Glomerular endothelial cell (primary cell): ENCODE data around the gene OR2A25. TPM values are rescaled to one million over a fixed set of nuclear protein-coding genes. Genes with fewer than 3 reads are reported as not detected.
"Not testable (repeated sequence)": the region's sequence is repeated elsewhere in the genome, so short reads cannot be mapped to it uniquely, and the experiment has no call there.

ENCODE experiments used
- DNase-seq: peaks from one replicate; pipeline ENCODE4 v3.0.0-alpha.2; 2011; ENCODE audit warnings: low read depth, low spot score; ENCODE audit errors: extremely low read depth
- total RNA-seq: library from RNA; depleted of rRNA; stranded (reverse); fragments of >200 nt; gene quantifications from 2 replicates; pipeline ENCODE4 v1.2.3, GENCODE V29; 2015

OR2A25 gene
- not detected in 2 replicates for total RNA-seq

GRCh38 chr7:144069511-144069910 is at the start of gene OR2A25:
Gene OR2A25, plus strand, starts transcription at chr7:144069811. Its CDS starts 4,409 bp downstream, at chr7:144074220.
- no peak for DNase-seq

GRCh38 chr7:144020340-144020739 is 49.3 kb upstream of the OR2A25 start:
- no peak for DNase-seq

GRCh38 chr7:144022169-144022568 is 47.4 kb upstream of the OR2A25 start:
- no peak for DNase-seq

GRCh38 chr7:144023171-144023827 is 46.3 kb upstream of the OR2A25 start:
- no peak for DNase-seq

GRCh38 chr7:144024213-144024612 is 45.4 kb upstream of the OR2A25 start:
- no peak for DNase-seq

GRCh38 chr7:144026203-144026883 is 43.3 kb upstream of the OR2A25 start:
- DNase-seq: no peak

- peak; percentile 18 for DNase-seq
These were observed 42.5 kb upstream of the OR2A25 start for GRCh38 chr7:144027070-144027469.

- no peak for DNase-seq
These were observed 41.6 kb upstream of the OR2A25 start for GRCh38 chr7:144027974-144028373.

GRCh38 chr7:144028547-144028946 is 41.1 kb upstream of the OR2A25 start:
- DNase-seq: no peak

- DNase-seq: no peak
These were observed 37.1 kb upstream of the OR2A25 start for GRCh38 chr7:144032516-144032915.

- DNase-seq: no peak
These were observed 36.5 kb upstream of the OR2A25 start for GRCh38 chr7:144032985-144033709.

- DNase-seq: no peak
These were observed 34.2 kb upstream of the OR2A25 start for GRCh38 chr7:144035385-144035784.

GRCh38 chr7:144036302-144036885 is 33.2 kb upstream of the OR2A25 start:
- DNase-seq: no peak

- DNase-seq: no peak
These were observed 32.1 kb upstream of the OR2A25 start for GRCh38 chr7:144037414-144038035.

- DNase-seq: no peak
These were observed 30.7 kb upstream of the OR2A25 start for GRCh38 chr7:144038887-144039286.

- no peak for DNase-seq
These were observed 21.0 kb upstream of the OR2A25 start, which contains the start of gene OR2A5 for GRCh38 chr7:144048648-144049047. Gene OR2A5, plus strand, starts transcription at chr7:144048948. Its CDS starts 1,454 bp downstream, at chr7:144050402.

- no peak for DNase-seq
These were observed 20.1 kb upstream of the OR2A25 start for GRCh38 chr7:144049491-144049890.

- no peak for DNase-seq
These were observed 19.5 kb upstream of the OR2A25 start for GRCh38 chr7:144050093-144050492.

- DNase-seq: not testable (repeated sequence)
These were observed 18.7 kb upstream of the OR2A25 start for GRCh38 chr7:144050884-144051283.

GRCh38 chr7:144057954-144058353 is 11.7 kb upstream of the OR2A25 start:
- no peak for DNase-seq

- no peak for DNase-seq
These were observed 5.9 kb upstream of the OR2A25 start for GRCh38 chr7:144063710-144064109.
